ENCODE results near the gene DUSP16.

The DUSP16 gene

DNA sequence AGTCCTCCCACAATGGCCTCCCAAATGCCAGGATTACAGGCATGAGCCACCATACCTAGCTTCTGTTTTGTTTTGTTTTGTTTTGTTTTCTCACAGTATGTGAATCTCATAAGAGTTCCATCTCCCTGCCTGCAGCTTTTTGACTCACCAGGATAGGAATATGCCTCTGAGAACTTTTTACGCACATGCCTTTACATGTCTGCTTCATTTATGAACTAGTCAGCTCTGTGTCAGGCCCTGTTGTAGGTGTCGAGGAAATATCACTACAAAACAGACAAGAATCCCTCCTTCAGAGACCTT is 116.8 kb downstream of the DUSP16 start:
- Histone ChIP-seq H3K79me2 (ENCODE audit: low read length) (no peaks in the 10 kb centered on the region), H3K36me3 (replicated peaks; ENCODE audit: insufficient read depth, low read length) (no peaks in the 10 kb centered on the region), H3F3A (ENCODE audit: insufficient read depth, low read length) (no peaks in the 10 kb centered on the region), H3K4me1 (ENCODE audit: low read length) (no peaks in the 10 kb centered on the region), H3K27me3 (replicated peaks; ENCODE audit: insufficient read depth, low read length) (no peaks in the 10 kb centered on the region), H3K27ac (ENCODE audit: low read length) (no peak overlapping the region), H2AFZ (ENCODE audit: low read length) (no peak overlapping the region), H4K20me1 (ENCODE audit: insufficient read depth, low read length) (no peaks in the 10 kb centered on the region), H3K9me2 (replicated peaks; ENCODE audit: insufficient read depth, low read length) (no peaks in the 10 kb centered on the region), H3K9me3 (replicated peaks; ENCODE audit: insufficient read depth, low read length) (no peaks in the 10 kb centered on the region), H3K4me2 (ENCODE audit: low read depth, low read length) (no peak overlapping the region), H3K4me3 (ENCODE audit: low read length) (no peak overlapping the region), H3K9ac (ENCODE audit: low read length) (no peak overlapping the region)
- no peak for DNase-seq
- TF ChIP-seq EZH2 (optimal IDR thresholded peaks at IDR 0.05; ENCODE audit: low read depth, low read length), result no peak
- TF ChIP-seq, protein P1, sequence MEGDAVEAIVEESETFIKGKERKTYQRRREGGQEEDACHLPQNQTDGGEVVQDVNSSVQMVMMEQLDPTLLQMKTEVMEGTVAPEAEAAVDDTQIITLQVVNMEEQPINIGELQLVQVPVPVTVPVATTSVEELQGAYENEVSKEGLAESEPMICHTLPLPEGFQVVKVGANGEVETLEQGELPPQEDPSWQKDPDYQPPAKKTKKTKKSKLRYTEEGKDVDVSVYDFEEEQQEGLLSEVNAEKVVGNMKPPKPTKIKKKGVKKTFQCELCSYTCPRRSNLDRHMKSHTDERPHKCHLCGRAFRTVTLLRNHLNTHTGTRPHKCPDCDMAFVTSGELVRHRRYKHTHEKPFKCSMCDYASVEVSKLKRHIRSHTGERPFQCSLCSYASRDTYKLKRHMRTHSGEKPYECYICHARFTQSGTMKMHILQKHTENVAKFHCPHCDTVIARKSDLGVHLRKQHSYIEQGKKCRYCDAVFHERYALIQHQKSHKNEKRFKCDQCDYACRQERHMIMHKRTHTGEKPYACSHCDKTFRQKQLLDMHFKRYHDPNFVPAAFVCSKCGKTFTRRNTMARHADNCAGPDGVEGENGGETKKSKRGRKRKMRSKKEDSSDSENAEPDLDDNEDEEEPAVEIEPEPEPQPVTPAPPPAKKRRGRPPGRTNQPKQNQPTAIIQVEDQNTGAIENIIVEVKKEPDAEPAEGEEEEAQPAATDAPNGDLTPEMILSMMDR (IDR thresholded peaks at IDR 0.05; ENCODE audit: low read length), result no peak
- TF ChIP-seq EZH2phosphoT487 (IDR thresholded peaks at IDR 0.05; ENCODE audit: low read length), result no peak

- Histone ChIP-seq H4K20me1 (ENCODE audit: insufficient read depth, low read length) (no peaks in the 10 kb centered on the region), H3K79me2 (ENCODE audit: low read length) (no peaks in the 10 kb centered on the region), H3K9me3 (replicated peaks; ENCODE audit: insufficient read depth, low read length) (no peaks in the 10 kb centered on the region), H3K4me2 (ENCODE audit: low read depth, low read length) (no peak overlapping the region), H3K9me2 (replicated peaks; ENCODE audit: insufficient read depth, low read length) (no peaks in the 10 kb centered on the region), H3K27me3 (replicated peaks; ENCODE audit: insufficient read depth, low read length) (no peaks in the 10 kb centered on the region), H2AFZ (ENCODE audit: low read length) (no peak overlapping the region), H3F3A (ENCODE audit: insufficient read depth, low read length) (no peaks in the 10 kb centered on the region), H3K4me3 (ENCODE audit: low read length) (no peak overlapping the region), H3K4me1 (ENCODE audit: low read length) (no peaks in the 10 kb centered on the region), H3K9ac (ENCODE audit: low read length) (no peak overlapping the region), H3K36me3 (replicated peaks; ENCODE audit: insufficient read depth, low read length) (no peaks in the 10 kb centered on the region), H3K27ac (ENCODE audit: low read length) (no peak overlapping the region)
- TF ChIP-seq, protein P1 (IDR thresholded peaks at IDR 0.05; ENCODE audit: low read length), result no peak
- no peak for TF ChIP-seq EZH2phosphoT487 (IDR thresholded peaks at IDR 0.05; ENCODE audit: low read length)
- no peak for TF ChIP-seq EZH2 (optimal IDR thresholded peaks at IDR 0.05; ENCODE audit: low read depth, low read length)
- no peak for DNase-seq
These were observed 117.3 kb downstream of the DUSP16 start for GRCh38 chr12:12445165-12445881.

- Histone ChIP-seq H3F3A (ENCODE audit: insufficient read depth, low read length) (no peaks in the 10 kb centered on the region), H3K4me1 (ENCODE audit: low read length) (no peaks in the 10 kb centered on the region), H3K27me3 (replicated peaks; ENCODE audit: insufficient read depth, low read length) (no peaks in the 10 kb centered on the region), H3K9me3 (replicated peaks; ENCODE audit: insufficient read depth, low read length) (no peaks in the 10 kb centered on the region), H4K20me1 (ENCODE audit: insufficient read depth, low read length) (no peaks in the 10 kb centered on the region), H3K4me2 (ENCODE audit: low read depth, low read length) (no peak overlapping the region), H3K9ac (ENCODE audit: low read length) (no peak overlapping the region), H3K36me3 (replicated peaks; ENCODE audit: insufficient read depth, low read length) (no peaks in the 10 kb centered on the region), H3K9me2 (replicated peaks; ENCODE audit: insufficient read depth, low read length) (no peaks in the 10 kb centered on the region), H3K4me3 (ENCODE audit: low read length) (no peak overlapping the region), H2AFZ (ENCODE audit: low read length) (no peak overlapping the region), H3K27ac (ENCODE audit: low read length) (no peak overlapping the region), H3K79me2 (ENCODE audit: low read length) (no peaks in the 10 kb centered on the region)
- TF ChIP-seq EZH2phosphoT487 (IDR thresholded peaks at IDR 0.05; ENCODE audit: low read length) (no peak), EZH2 (optimal IDR thresholded peaks at IDR 0.05; ENCODE audit: low read depth, low read length) (no peak)
- TF ChIP-seq, protein P1 (IDR thresholded peaks at IDR 0.05; ENCODE audit: low read length), result no peak
- no peak for DNase-seq
These were observed 119.2 kb downstream of the DUSP16 start for GRCh38 chr12:12443431-12443878.

Measured in MM.1S (cell line).